ENCODE data around the gene CD34. TPM values are rescaled to one million over a fixed set of nuclear protein-coding genes. Genes with fewer than 3 reads are reported as not detected.

Gene CD34
- total RNA-seq, 1 experiment from 2014 or later: 0.35 TPM

- no CpG with 5 or more reads among the region's 4 CpGs for WGBS (ENCODE audit: extremely low coverage, insufficient read length, low lambda C conversion rate)
- H3K4me2 ChIP-seq (ENCODE audit: insufficient read depth, insufficient read length, low read length): no peak overlapping the region
- no peak overlapping the region for H3K27ac Mint-ChIP-seq
Observed at GRCh38 chr1:207960346-207960745, 49.4 kb upstream of the CD34 start.

More at GRCh38 chr1:207960346-207960745, 49.4 kb upstream of the CD34 start:
- no peak overlapping the region for H3K14ac ChIP-seq (ENCODE audit: insufficient read depth, low read length)
- peaks cover 25% of the 10 kb centered on the region for H3K27me3 ChIP-seq (ENCODE audit: insufficient read depth, low read length)
- H2BK120ac ChIP-seq (ENCODE audit: low read depth, low read length, poor library complexity, severe bottlenecking): no peak overlapping the region
- Mint-ChIP-seq H3K27me3 (ENCODE audit: low read depth) (peaks cover 94% of the 10 kb centered on the region), H3K36me3 (ENCODE audit: insufficient read depth in 1 of 3, low read depth in 3 of 3) (no peaks in the 10 kb centered on the region; a peak in 1 of 7 replicates), H3K9me3 (peaks cover 0 to 5% of the 10 kb centered on the region in 2 experiments; a peak in 1 of 5 replicates), H3K4me3 (peak overlapping the region in 1 of 2 experiments; percentile 65; a peak in 2 of 5 replicates), H3K4me1 (peaks cover 13 to 17% of the 10 kb centered on the region in 2 experiments)
- H4K8ac ChIP-seq (replicated peaks; ENCODE audit: insufficient read length, low read depth, low read length): no peak overlapping the region
- no peak overlapping the region for H2BK5ac ChIP-seq (ENCODE audit: insufficient read length, low read length)
- no peak overlapping the region for H4K91ac ChIP-seq (ENCODE audit: insufficient read length, low read depth, low read length)
- no peak overlapping the region for H4K5ac ChIP-seq (ENCODE audit: insufficient read length, low read depth, low read length)
- no peak overlapping the region for H3K9ac ChIP-seq (ENCODE audit: extremely low read depth, insufficient read length, low read length)
- H3K23me2 ChIP-seq (ENCODE audit: insufficient read length, low read depth, low read length, poor library complexity, severe bottlenecking): peaks cover 9% of the 10 kb centered on the region
- no peak overlapping the region for H3T11ph ChIP-seq (ENCODE audit: low read length)
- H3K27ac ChIP-seq (ENCODE audit: insufficient read length, low read depth, low read length): no peak overlapping the region
- H3K79me2 ChIP-seq (ENCODE audit: insufficient read depth, low read length): no peaks in the 10 kb centered on the region
- H3K23ac ChIP-seq (ENCODE audit: insufficient read length, low read depth, low read length): no peak overlapping the region
- H3K79me1 ChIP-seq (ENCODE audit: insufficient read depth, low read depth, low read length, poor library complexity, severe bottlenecking): no peaks in the 10 kb centered on the region
- TF ChIP-seq CTCF (conservative IDR thresholded peaks at IDR 0.05): no peak
- H3K18ac ChIP-seq (ENCODE audit: insufficient read length, low read depth, low read length): no peak overlapping the region
- no peak overlapping the region for H2BK15ac ChIP-seq (ENCODE audit: low read depth, low read length)
- H2AK5ac ChIP-seq (ENCODE audit: insufficient read length, low read length): no peak overlapping the region
- H2BK12ac ChIP-seq (ENCODE audit: insufficient read length, low read depth, low read length): no peak overlapping the region
- H3K9me3 ChIP-seq (ENCODE audit: control insufficient read depth, low read depth, low read length): no peaks in the 10 kb centered on the region
- H2BK20ac ChIP-seq (ENCODE audit: low read depth, low read length, poor library complexity, severe bottlenecking): no peak overlapping the region
- no peaks in the 10 kb centered on the region for H3K4me1 ChIP-seq (ENCODE audit: insufficient read depth, low read length)
- no peak overlapping the region for H3K56ac ChIP-seq (ENCODE audit: insufficient read length, low read depth, low read length)
- H2AFZ ChIP-seq (ENCODE audit: low read length): no peak overlapping the region
- H3K4ac ChIP-seq (ENCODE audit: low read depth, low read length): no peak overlapping the region
- no peak for DNase-seq
- no peaks in the 10 kb centered on the region for H4K20me1 ChIP-seq (ENCODE audit: control insufficient read depth, insufficient read depth, insufficient read length)

Measured in H9 (cell line).